Thyroid gland (tissue), 4 donors: ENCODE data around the gene PLPPR5. TPM values are rescaled to one million over a fixed set of nuclear protein-coding genes. Genes with fewer than 3 reads are reported as not detected.

Experiments used
- DNase-seq, 2 donors: peaks; one replicate each; pipeline ENCODE4 v3.0.0-alpha.2; 2019
- H3K27ac ChIP-seq, 3 donors: fragments of 200-600 bp; sonication (generic); 1 replicate in 2 of 3; 2 replicates in 1 of 3; pipeline ENCODE4 v1.5.1; 2016 to 2019; ENCODE audit warnings: mild to moderate bottlenecking in 1 of 3, moderate library complexity in 1 of 3
- H3K27me3 ChIP-seq: fragments of 200-600 bp; sonication (generic); one replicate; pipeline ENCODE4 v1.5.1; 2019
- H3K36me3 ChIP-seq, 2 donors: fragments of 200-600 bp; sonication (generic); one replicate each; pipeline ENCODE4 v1.5.1; 2016 to 2019
- H3K4me1 ChIP-seq, 2 donors: fragments of 200-600 bp; sonication (generic); one replicate each; pipeline ENCODE4 v1.5.1; 2017 to 2019
- H3K4me3 ChIP-seq, 3 donors: fragments of 200-600 bp; sonication (generic); replicated peaks in 1 of 3; 1 replicate in 2 of 3; 2 replicates in 1 of 3; pipeline ENCODE4 v1.5.1; 2016; ENCODE audit warnings: mild to moderate bottlenecking in 1 of 3
- H3K9me3 ChIP-seq: fragments of 200-600 bp; sonication (generic); one replicate; pipeline ENCODE4 v1.5.1; 2017
- POLR2A ChIP-seq, 2 donors: fragments of 450-650 bp; IDR thresholded peaks; one replicate each; pipeline ENCODE4 v1.6.1; 2017; ENCODE audit warnings: antibody characterized with exemption in 2 of 2, mild to moderate bottlenecking in 2 of 2, moderate library complexity in 1 of 2
- WGBS, 2 donors: methylation state at CpG; one replicate each; pipeline ENCODE4 v1.1.5; 2017; 5-methylcytosine and 5-hydroxymethylcytosine counted together
- intact Hi-C: fragments of 100-400 bp; cut with DNase I; formaldehyde crosslinking; loops from one replicate; pipeline ENCODE4 v1.15.1; 2023
- total RNA-seq, 4 donors: library from RNA; depleted of rRNA; stranded (reverse); fragments of >200 nt; gene quantifications; one replicate each; pipeline ENCODE4 v1.2.3, GENCODE V29; 2016
- TF ChIP-seq, protein P1 (sequence below), 6 experiments: fragments of 200-600 bp in 3 of 6; fragments of 450-650 bp in 3 of 6; sonication (generic) in 3 of 6; IDR thresholded peaks; one replicate each; pipeline ENCODE4 v1.5.1; 2016 to 2019; ENCODE audit warnings: antibody characterized with exemption in 6 of 6, mild to moderate bottlenecking in 2 of 6, inconsistent platforms in 1 of 6, moderate library complexity in 1 of 6

PLPPR5 gene
- total RNA-seq, 4 donors from 2014 or later = not detected

DNA sequence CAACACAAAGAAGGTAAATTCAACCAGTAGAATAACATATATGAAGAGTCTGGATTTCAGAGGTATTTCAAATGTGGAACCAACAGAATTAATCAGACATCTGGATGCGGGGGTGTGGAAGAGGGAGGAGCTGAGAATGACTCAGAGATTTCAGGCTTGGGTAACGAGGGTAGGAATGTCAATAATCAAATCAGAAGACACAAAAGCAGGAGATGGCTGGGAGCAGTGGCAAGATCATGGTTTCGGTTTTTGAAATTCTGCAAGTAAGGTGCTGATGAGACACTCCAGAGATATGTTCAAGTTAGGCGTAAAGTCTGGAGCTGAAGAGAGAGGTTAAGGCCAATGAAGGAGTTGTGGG lies 64.0 kb downstream of the PLPPR5 start:
- Histone ChIP-seq H3K27me3 (no peaks in the 10 kb centered on the region), H3K4me1 (no peaks in the 10 kb centered on the region), H3K9me3 (no peaks in the 10 kb centered on the region), H3K4me3 (no peak overlapping the region), H3K36me3 (no peaks in the 10 kb centered on the region), H3K27ac (no peak overlapping the region)
- no peak for TF ChIP-seq POLR2A (IDR thresholded peaks at IDR 0.05)
- TF ChIP-seq, protein P1, sequence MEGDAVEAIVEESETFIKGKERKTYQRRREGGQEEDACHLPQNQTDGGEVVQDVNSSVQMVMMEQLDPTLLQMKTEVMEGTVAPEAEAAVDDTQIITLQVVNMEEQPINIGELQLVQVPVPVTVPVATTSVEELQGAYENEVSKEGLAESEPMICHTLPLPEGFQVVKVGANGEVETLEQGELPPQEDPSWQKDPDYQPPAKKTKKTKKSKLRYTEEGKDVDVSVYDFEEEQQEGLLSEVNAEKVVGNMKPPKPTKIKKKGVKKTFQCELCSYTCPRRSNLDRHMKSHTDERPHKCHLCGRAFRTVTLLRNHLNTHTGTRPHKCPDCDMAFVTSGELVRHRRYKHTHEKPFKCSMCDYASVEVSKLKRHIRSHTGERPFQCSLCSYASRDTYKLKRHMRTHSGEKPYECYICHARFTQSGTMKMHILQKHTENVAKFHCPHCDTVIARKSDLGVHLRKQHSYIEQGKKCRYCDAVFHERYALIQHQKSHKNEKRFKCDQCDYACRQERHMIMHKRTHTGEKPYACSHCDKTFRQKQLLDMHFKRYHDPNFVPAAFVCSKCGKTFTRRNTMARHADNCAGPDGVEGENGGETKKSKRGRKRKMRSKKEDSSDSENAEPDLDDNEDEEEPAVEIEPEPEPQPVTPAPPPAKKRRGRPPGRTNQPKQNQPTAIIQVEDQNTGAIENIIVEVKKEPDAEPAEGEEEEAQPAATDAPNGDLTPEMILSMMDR (IDR thresholded peaks at IDR 0.05) = no peak
- intact Hi-C loops = no loop called here
- no peak for DNase-seq
- WGBS, 2 donors = 78 to 85% methylated on average over 4 of the region's 4 CpGs

DNA sequence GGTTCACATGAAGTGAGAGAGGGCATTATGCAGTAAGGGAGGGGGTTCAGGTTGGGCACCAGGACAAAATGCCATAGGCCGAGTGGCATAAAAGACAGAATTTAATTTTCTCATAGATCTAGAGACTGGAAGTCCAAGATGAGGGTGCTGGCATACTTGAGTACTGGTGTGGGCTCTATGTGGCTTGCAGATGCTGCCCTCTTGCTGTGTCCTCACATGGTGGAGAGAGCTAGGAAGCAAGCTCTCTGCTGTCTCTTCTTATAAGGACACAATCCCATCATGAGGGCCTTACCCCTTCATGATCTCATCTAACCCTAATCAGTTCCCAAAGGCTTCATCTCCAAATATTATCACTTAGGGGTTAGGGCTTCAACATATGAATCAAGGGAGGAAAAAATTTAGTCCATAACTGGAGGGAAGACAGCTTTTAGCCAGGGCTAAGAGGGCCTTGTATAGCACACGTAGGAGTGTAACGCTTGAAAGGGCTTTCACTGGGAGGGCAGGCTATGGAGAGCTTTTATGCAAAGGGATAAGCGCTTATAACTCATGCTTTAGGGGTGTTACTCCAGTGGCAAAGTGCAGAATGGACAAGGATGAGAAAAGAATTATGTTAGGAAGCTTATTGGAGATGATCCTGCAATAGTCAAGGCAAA lies 64.5 kb downstream of the PLPPR5 start:
- no peak for DNase-seq
- WGBS, 2 donors = 68 to 71% methylated on average over 4 of the region's 4 CpGs
- intact Hi-C loops = no loop called here

DNA sequence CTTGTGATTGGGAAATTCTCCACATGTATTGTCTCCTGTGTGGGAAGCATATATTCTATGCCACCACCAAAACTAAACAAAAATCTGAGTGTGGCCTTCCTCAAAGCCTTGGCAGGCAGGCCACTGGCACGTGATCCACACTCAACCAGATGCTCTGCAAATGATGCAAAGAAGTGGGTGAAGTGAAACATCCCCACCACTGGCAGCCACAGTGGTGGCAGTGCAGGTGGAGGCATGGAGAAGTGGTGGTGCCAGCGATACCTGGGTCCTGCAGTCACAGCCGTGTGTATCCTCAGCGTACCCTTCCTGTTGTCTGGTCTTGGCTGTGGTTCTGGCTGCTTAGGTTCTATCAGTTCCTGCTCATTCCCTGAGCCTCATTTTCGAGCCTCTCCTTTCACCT lies 65.2 kb downstream of the PLPPR5 start:
- H3K36me3 ChIP-seq = no peaks in the 10 kb centered on the region
- 89 to 93% methylated on average over 5 of the region's 5 CpGs for WGBS, 2 donors
- DNase-seq = no peak
- H3K9me3 ChIP-seq = no peaks in the 10 kb centered on the region
- H3K27ac ChIP-seq = no peak overlapping the region
- H3K27me3 ChIP-seq = no peaks in the 10 kb centered on the region
- intact Hi-C loops = no loop called here
- H3K4me3 ChIP-seq = no peak overlapping the region
- no peak for TF ChIP-seq POLR2A (IDR thresholded peaks at IDR 0.05)
- TF ChIP-seq, protein P1 (IDR thresholded peaks at IDR 0.05) = no peak
- no peaks in the 10 kb centered on the region for H3K4me1 ChIP-seq

More for the DNA sequence above, 64.5 kb downstream of the PLPPR5 start:
- H3K4me1 ChIP-seq = no peaks in the 10 kb centered on the region
- no peaks in the 10 kb centered on the region for H3K9me3 ChIP-seq
- H3K27me3 ChIP-seq = no peaks in the 10 kb centered on the region
- no peak overlapping the region for H3K4me3 ChIP-seq
- no peak overlapping the region for H3K27ac ChIP-seq
- no peaks in the 10 kb centered on the region for H3K36me3 ChIP-seq
- TF ChIP-seq, protein P1 (IDR thresholded peaks at IDR 0.05) = no peak
- no peak for TF ChIP-seq POLR2A (IDR thresholded peaks at IDR 0.05)

DNA sequence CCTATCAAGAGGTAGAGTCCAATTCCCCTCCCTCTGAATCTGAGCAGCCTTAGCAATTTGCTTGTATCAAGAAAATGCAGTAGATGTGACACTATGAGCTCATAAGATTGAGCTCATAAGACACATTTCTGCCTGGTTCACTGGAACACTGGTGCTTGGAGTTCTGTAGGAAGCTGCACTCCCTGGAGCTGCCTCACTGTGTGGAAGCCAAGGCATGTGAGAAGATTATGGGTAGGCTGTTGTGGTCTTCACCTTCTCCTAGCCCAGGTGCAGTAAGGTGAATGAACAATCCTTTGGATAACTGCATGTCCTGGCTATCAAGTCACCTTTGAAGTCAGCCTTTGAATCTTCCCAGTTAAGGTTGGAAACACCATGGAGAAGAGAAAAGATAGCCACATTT lies 67.3 kb downstream of the PLPPR5 start:
- TF ChIP-seq POLR2A (IDR thresholded peaks at IDR 0.05) = no peak
- TF ChIP-seq, protein P1 (IDR thresholded peaks at IDR 0.05) = no peak
- no peak for DNase-seq
- no peaks in the 10 kb centered on the region for H3K27me3 ChIP-seq
- no peak overlapping the region for H3K27ac ChIP-seq
- H3K36me3 ChIP-seq = no peaks in the 10 kb centered on the region
- no peak overlapping the region for H3K4me3 ChIP-seq
- no peaks in the 10 kb centered on the region for H3K9me3 ChIP-seq
- intact Hi-C loops = no loop called here
- no peaks in the 10 kb centered on the region for H3K4me1 ChIP-seq

DNA sequence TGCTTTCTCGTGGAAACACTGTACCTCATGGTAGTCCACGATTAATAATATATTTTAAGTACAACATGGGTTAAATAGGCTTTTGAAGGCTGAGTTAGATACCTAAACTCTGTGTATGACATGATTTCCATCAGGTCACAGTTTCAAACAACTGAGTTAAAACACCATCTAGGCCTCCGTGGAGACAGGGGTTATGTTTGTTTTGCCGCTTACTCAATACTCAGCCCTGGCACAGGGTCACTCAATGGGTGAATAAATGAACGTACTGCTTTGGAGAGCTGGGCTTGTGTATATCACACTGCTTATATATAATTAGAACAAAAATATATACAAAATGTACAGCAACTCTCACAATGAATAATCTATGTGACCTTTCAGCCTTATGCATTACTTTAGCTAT lies 72.5 kb downstream of the PLPPR5 start:
- TF ChIP-seq, protein P1 (IDR thresholded peaks at IDR 0.05) = no peak
- TF ChIP-seq POLR2A (IDR thresholded peaks at IDR 0.05) = no peak
- Histone ChIP-seq H3K9me3 (no peaks in the 10 kb centered on the region), H3K36me3 (no peaks in the 10 kb centered on the region), H3K27me3 (no peaks in the 10 kb centered on the region), H3K4me1 (no peaks in the 10 kb centered on the region), H3K4me3 (no peak overlapping the region), H3K27ac (no peak overlapping the region)
- WGBS, 2 donors = 73 to 74% methylated on average over 5 of the region's 5 CpGs
- DNase-seq = no peak
- intact Hi-C loops = no loop called here
